Natural killer cell (primary cell): ENCODE measurements around the gene SLCO3A1. TPM values are rescaled to one million over a fixed set of nuclear protein-coding genes. Genes with fewer than 3 reads are reported as not detected.

Experiments
- ATAC-seq, 3 donors: fragments of 150-1000 bp in 2 of 3; fragments of 200-7000 bp in 1 of 3; cut with Tn5 transposase; 1 replicate in 1 of 3; 2 replicates in 2 of 3; pipeline ENCODE4 v1.10.0; 2021; ENCODE audit warnings: mild to moderate bottlenecking in 2 of 3, moderate library complexity in 2 of 3
- DNase-seq, 2 donors: peaks; one replicate each; pipeline versions ENCODE4 v3.0.0 to v3.0.0-alpha.2; 2013 to 2021; ENCODE audit warnings: mixed read lengths in 1 of 2
- H3K27ac ChIP-seq: one replicate; pipeline ENCODE4 v1.5.1; 2013; ENCODE audit warnings: mild to moderate bottlenecking, low read length
- H3K27me3 ChIP-seq: one replicate; pipeline ENCODE4 v1.6.1; 2013; ENCODE audit warnings: low read length; ENCODE audit not compliant: control insufficient read depth, insufficient read depth
- H3K36me3 ChIP-seq: one replicate; pipeline ENCODE4 v1.6.1; 2013; ENCODE audit warnings: low read length; ENCODE audit not compliant: control insufficient read depth, insufficient read depth
- H3K4me1 ChIP-seq: one replicate; pipeline ENCODE4 v1.6.1; 2013; ENCODE audit warnings: low read length; ENCODE audit not compliant: control insufficient read depth, insufficient read depth
- H3K4me3 ChIP-seq: one replicate; pipeline ENCODE4 v1.5.1; 2013; ENCODE audit warnings: low read length
- H3K9me3 ChIP-seq: one replicate; pipeline ENCODE4 v1.6.1; 2013; ENCODE audit warnings: low read length; ENCODE audit not compliant: control insufficient read depth, insufficient read depth
- H3K27ac Mint-ChIP-seq, 2 donors: one replicate each; pipeline ENCODE4 v1.8.0; 2022; ENCODE audit warnings: mild to moderate bottlenecking in 2 of 2, mixed read lengths in 2 of 2, moderate library complexity in 1 of 2
- H3K27me3 Mint-ChIP-seq, 2 donors: one replicate each; pipeline ENCODE4 v1.8.0; 2022; ENCODE audit warnings: low read depth in 2 of 2, mixed read lengths in 2 of 2
- H3K36me3 Mint-ChIP-seq: one replicate; pipeline ENCODE4 v1.8.0; 2022; ENCODE audit warnings: mixed read lengths
- H3K4me1 Mint-ChIP-seq, 2 donors: one replicate each; pipeline ENCODE4 v1.8.0; 2022; ENCODE audit warnings: mixed read lengths in 2 of 2
- H3K4me3 Mint-ChIP-seq: one replicate; pipeline ENCODE4 v1.8.0; 2022; ENCODE audit warnings: mild to moderate bottlenecking, moderate library complexity, mixed read lengths
- H3K9me3 Mint-ChIP-seq, 2 donors: one replicate each; pipeline ENCODE4 v1.8.0; 2022; ENCODE audit warnings: mixed read lengths in 2 of 2
- WGBS: methylation state at CpG from one replicate; pipeline ENCODE4 v1.1.7; 2013; ENCODE audit warnings: missing lambda C conversion rate; ENCODE audit not compliant: insufficient coverage; 5-methylcytosine and 5-hydroxymethylcytosine counted together
- intact Hi-C: fragments of 100-400 bp; cut with micrococcal nuclease; formaldehyde crosslinking; loops from one replicate; pipeline ENCODE4 v1.14.2; 2022
- total RNA-seq, 4 donors: library from RNA; stranded (reverse); fragments of 120-200 nt in 1 of 4; gene quantifications; one replicate each; pipeline versions ENCODE4 v1.2.3 to v1.2.4, GENCODE V29; 2013 to 2022
- TF ChIP-seq, protein P1 (sequence below): fragments of 200-600 bp; IDR thresholded peaks from one replicate; pipeline ENCODE4 v1.8.0; 2022; ENCODE audit warnings: antibody characterized with exemption

The SLCO3A1 gene
- total RNA-seq, 3 donors from 2014 or later (not counting 1 experiment from before 2014, with no cell fraction given), result 48.5 to 73.5 (median 68.8) TPM

DNA sequence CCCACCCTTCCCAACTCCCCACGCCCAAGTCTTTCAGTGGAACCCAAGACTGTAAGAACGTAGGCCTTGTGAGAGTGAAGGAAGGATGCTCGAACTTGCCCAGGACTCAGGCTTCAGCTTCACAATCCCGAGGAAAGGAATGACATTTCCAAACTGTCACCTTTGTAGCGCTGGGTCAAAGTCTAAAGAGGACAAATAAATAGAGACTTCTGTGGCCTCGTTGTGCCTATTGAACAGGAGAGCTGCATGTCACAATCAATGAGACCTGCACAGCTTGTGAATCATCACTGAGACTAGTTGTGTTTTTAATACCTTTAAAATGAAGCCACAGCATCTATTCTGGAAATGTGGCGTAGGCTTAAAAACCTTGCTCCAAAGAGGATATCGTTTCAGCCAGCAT lies 317.4 kb downstream of the SLCO3A1 start:
- DNase-seq (no peak), ATAC-seq (no peak)
- H3K9me3 Mint-ChIP-seq, result no peaks in the 10 kb centered on the region
- peaks cover 0 to 4% of the 10 kb centered on the region in 2 donors for H3K4me1 Mint-ChIP-seq
- no peaks in the 10 kb centered on the region for H3K4me1 ChIP-seq
- 83% methylated on average over 8 of the region's 8 CpGs for WGBS
- peak overlapping the region in 1 of 2 donors; percentile 21 for H3K27ac Mint-ChIP-seq
- H3K4me3 Mint-ChIP-seq, result no peak overlapping the region
- TF ChIP-seq, protein P1, sequence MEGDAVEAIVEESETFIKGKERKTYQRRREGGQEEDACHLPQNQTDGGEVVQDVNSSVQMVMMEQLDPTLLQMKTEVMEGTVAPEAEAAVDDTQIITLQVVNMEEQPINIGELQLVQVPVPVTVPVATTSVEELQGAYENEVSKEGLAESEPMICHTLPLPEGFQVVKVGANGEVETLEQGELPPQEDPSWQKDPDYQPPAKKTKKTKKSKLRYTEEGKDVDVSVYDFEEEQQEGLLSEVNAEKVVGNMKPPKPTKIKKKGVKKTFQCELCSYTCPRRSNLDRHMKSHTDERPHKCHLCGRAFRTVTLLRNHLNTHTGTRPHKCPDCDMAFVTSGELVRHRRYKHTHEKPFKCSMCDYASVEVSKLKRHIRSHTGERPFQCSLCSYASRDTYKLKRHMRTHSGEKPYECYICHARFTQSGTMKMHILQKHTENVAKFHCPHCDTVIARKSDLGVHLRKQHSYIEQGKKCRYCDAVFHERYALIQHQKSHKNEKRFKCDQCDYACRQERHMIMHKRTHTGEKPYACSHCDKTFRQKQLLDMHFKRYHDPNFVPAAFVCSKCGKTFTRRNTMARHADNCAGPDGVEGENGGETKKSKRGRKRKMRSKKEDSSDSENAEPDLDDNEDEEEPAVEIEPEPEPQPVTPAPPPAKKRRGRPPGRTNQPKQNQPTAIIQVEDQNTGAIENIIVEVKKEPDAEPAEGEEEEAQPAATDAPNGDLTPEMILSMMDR, result no peak
- H3K27ac ChIP-seq, result no peak overlapping the region
- H3K36me3 ChIP-seq, result no peaks in the 10 kb centered on the region
- H3K27me3 ChIP-seq, result no peaks in the 10 kb centered on the region
- H3K4me3 ChIP-seq, result no peak overlapping the region
- H3K9me3 ChIP-seq, result no peaks in the 10 kb centered on the region
- no peaks in the 10 kb centered on the region for H3K27me3 Mint-ChIP-seq
- peaks cover 2% of the 10 kb centered on the region for H3K36me3 Mint-ChIP-seq
- intact Hi-C loops, result no loop called here

DNA sequence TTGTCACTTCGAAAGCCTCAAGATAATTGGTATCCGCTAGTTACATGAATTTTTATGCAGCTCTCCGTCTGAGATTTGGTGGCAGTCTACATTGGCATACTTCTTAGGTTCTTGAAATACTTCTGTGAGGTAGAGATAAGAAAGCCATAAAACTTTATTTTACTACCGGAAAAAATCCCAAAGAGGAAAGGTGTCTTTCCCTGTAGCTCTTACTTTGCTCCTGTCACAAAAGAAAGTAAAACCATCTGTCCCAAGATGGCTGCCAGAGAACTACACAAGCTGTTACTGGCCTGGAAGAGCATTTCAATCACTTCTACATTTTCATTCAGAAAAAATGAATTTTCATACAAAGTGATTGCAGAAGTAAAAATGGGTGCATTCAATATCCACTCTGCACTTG lies 325.4 kb downstream of the SLCO3A1 start:
- H3K9me3 ChIP-seq, result no peaks in the 10 kb centered on the region
- no peak overlapping the region for H3K27ac Mint-ChIP-seq
- ATAC-seq, result no peak
- no peak overlapping the region for H3K4me3 ChIP-seq
- no peaks in the 10 kb centered on the region for H3K9me3 Mint-ChIP-seq
- H3K27ac ChIP-seq, result no peak overlapping the region
- H3K4me1 ChIP-seq, result no peaks in the 10 kb centered on the region
- WGBS, result 100% methylated on average over 4 of the region's 4 CpGs
- intact Hi-C loops, result no loop called here
- no peaks in the 10 kb centered on the region for H3K36me3 ChIP-seq
- H3K36me3 Mint-ChIP-seq, result no peaks in the 10 kb centered on the region
- TF ChIP-seq, protein P1, result no peak
- no peaks in the 10 kb centered on the region for H3K4me1 Mint-ChIP-seq
- DNase-seq, result no peak
- H3K4me3 Mint-ChIP-seq, result no peak overlapping the region
- no peaks in the 10 kb centered on the region for H3K27me3 ChIP-seq
- peaks cover 0 to 19% of the 10 kb centered on the region in 2 donors for H3K27me3 Mint-ChIP-seq

DNA sequence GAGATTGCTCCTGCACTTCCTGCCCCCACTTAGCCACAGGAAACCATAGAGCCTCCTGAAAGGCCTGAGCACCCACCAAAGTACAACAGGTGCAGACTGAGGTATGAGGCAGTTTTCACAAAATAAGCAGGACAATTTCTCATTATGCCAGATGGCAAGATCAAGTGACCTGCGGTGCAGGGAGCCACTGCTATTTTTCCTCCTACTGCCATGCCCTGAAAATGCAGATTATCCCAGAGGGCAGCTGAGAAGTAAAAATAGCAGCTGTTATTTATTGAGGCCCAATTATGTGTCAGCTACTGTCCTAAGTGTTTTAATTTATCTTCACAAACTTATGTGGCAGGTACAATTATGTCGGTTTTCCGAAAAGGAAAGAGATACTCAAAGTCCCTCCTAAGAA lies 330.6 kb downstream of the SLCO3A1 start:
- Mint-ChIP-seq H3K27ac (no peak overlapping the region), H3K4me1 (peaks cover 0 to 4% of the 10 kb centered on the region in 2 donors), H3K36me3 (no peaks in the 10 kb centered on the region), H3K4me3 (no peak overlapping the region), H3K9me3 (no peaks in the 10 kb centered on the region), H3K27me3 (peaks cover 0 to 3% of the 10 kb centered on the region in 2 donors)
- Histone ChIP-seq H3K9me3 (no peaks in the 10 kb centered on the region), H3K4me3 (no peak overlapping the region), H3K27me3 (no peaks in the 10 kb centered on the region), H3K27ac (no peak overlapping the region), H3K4me1 (peaks cover 6% of the 10 kb centered on the region), H3K36me3 (no peaks in the 10 kb centered on the region)
- DNase-seq, result no peak
- TF ChIP-seq, protein P1, result no peak
- ATAC-seq, result no peak
- intact Hi-C loops, result no loop called here
- WGBS, result 50% methylated on average over 3 of the region's 3 CpGs

DNA sequence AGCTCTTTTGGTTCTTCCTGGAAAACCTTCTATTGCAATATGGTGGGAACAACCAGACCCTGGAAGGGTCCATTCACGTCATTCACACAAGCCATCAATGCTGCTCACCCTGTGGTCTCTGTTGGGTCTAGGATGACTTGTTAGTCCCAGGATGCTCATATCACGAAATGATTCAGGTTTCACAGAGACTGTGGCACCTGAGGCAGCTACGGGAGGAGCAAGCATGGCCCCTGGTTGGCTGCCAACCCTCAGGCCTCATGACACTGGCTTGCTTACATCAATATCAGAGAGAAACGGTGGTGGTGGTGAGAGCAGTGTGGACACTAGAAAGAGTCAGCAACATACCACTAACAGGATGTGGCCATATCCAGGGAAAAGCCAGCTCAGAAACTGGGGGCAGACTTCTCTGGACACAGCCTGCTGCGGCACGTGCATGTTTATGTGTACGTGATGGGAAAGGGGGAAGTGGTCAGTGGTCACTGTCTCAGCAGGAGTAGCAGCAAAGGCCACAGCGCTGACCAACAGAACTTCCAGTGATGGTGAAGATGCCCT lies 331.2 kb downstream of the SLCO3A1 start:
- Histone ChIP-seq H3K27me3 (no peaks in the 10 kb centered on the region), H3K36me3 (no peaks in the 10 kb centered on the region), H3K27ac (no peak overlapping the region), H3K4me1 (peaks cover 6% of the 10 kb centered on the region), H3K4me3 (no peak overlapping the region), H3K9me3 (no peaks in the 10 kb centered on the region)
- TF ChIP-seq, protein P1, result no peak
- WGBS, result 53% methylated on average over 8 of the region's 8 CpGs
- DNase-seq (no peak), ATAC-seq (no peak)
- intact Hi-C loops, result no loop called here
- Mint-ChIP-seq H3K4me1 (peaks cover 0 to 4% of the 10 kb centered on the region in 2 donors), H3K9me3 (no peaks in the 10 kb centered on the region), H3K36me3 (no peaks in the 10 kb centered on the region), H3K4me3 (no peak overlapping the region), H3K27me3 (peaks cover 3 to 4% of the 10 kb centered on the region in 2 donors), H3K27ac (no peak overlapping the region)
